ENCODE measurements around the gene NYNRIN. TPM values are rescaled to one million over a fixed set of nuclear protein-coding genes. Genes with fewer than 3 reads are reported as not detected.

The NYNRIN gene
- total and polyA plus RNA-seq, 2 of the 8 experiments (the other 6 are each of a cell fraction or from before 2014, with no cell fraction given), result 15.2 to 18.3 TPM

DNA sequence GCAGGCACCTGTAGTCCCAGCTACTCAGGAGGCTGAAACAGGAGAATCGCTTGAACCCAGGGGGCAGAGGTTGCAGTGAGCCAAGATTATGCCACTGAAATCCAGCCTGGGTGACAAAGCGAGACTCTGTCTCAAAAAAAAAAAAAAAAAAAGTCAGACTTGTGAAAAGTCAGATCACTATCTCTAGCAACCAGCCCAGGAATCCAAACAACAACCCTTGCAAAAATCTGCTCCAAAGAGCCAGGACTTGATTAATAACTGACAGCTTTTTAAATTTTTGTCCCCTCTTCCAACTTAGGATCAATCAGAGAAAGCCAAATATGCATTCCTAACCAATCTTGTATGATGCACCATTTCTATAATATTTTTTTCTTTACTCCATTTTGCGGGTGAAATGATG lies 38.5 kb upstream of the NYNRIN start:
- Histone ChIP-seq H2BK120ac (replicated peaks; ENCODE audit: low read depth, low read length) (no peak overlapping the region), H3K18ac (ENCODE audit: extremely low read depth, low read length) (no peak overlapping the region), H3K9me3 (ENCODE audit: insufficient read depth in 2 of 2, low read depth in 1 of 2, low read length in 1 of 2) (no peaks in the 10 kb centered on the region), H2AFZ (ENCODE audit: low read length) (no peak overlapping the region), H2BK20ac (ENCODE audit: low read length) (no peak overlapping the region), H3K14ac (ENCODE audit: insufficient read length) (no peak overlapping the region), H3K27ac (ENCODE audit: low read depth, low read length) (no peak overlapping the region), H2BK5ac (ENCODE audit: low read depth, low read length) (no peak overlapping the region), H2BK15ac (ENCODE audit: low read length) (no peak overlapping the region), H4K5ac (ENCODE audit: insufficient read length, low read depth, low read length) (no peak overlapping the region), H3K23me2 (ENCODE audit: low read depth, low read length) (no peaks in the 10 kb centered on the region), H3K79me1 (ENCODE audit: low read depth, low read length) (no peaks in the 10 kb centered on the region), H3K56ac (replicated peaks; ENCODE audit: insufficient read length, low read depth, low read length) (no peak overlapping the region), H4K8ac (ENCODE audit: extremely low read depth, insufficient read depth, low read length) (no peak overlapping the region; the same call in 1 of the 2 replicates), H3K9ac (replicated peaks in 1 of 4; ENCODE audit: extremely low read depth in 1 of 4, low read depth in 3 of 4, low read length in 3 of 4) (no peak overlapping the region), H3K79me2 (ENCODE audit: control insufficient read depth in 1 of 2, insufficient read depth in 2 of 2, low read length in 2 of 2) (no peaks in the 10 kb centered on the region), H2BK12ac (ENCODE audit: low read depth, low read length) (no peak overlapping the region), H3K4me1 (replicated peaks in 1 of 4; ENCODE audit: control insufficient read depth in 3 of 4, insufficient read depth in 4 of 4, low read length in 3 of 4) (no peaks in the 10 kb centered on the region), H3K4ac (replicated peaks; ENCODE audit: insufficient read length, low read depth, low read length) (no peak overlapping the region), H2AK5ac (ENCODE audit: low read depth, low read length) (no peak overlapping the region), H4K20me1 (replicated peaks in 1 of 2; ENCODE audit: control insufficient read depth in 1 of 2, insufficient read depth in 2 of 2, low read length in 2 of 2) (no peaks in the 10 kb centered on the region), H3K4me3 (ENCODE audit: extremely low read depth in 1 of 4, insufficient read depth in 2 of 4, low read depth in 3 of 4, low read length in 4 of 4) (no peak overlapping the region), H3K36me3 (ENCODE audit: control insufficient read depth in 2 of 4, insufficient read depth in 4 of 4, low read length in 3 of 4) (no peaks in the 10 kb centered on the region), H3K23ac (ENCODE audit: insufficient read length) (no peak overlapping the region), H3K27me3 (replicated peaks in 1 of 4; ENCODE audit: control insufficient read depth in 3 of 4, extremely low read depth in 1 of 4, insufficient read depth in 3 of 4, low read length in 3 of 4) (peaks cover 0 to 8% (median 2%) of the 10 kb centered on the region in 4 experiments; a peak in 4 of 7 replicates), H3K4me2 (ENCODE audit: insufficient read depth in 1 of 2, low read depth in 2 of 2, low read length in 2 of 2) (no peak overlapping the region), H4K91ac (replicated peaks; ENCODE audit: insufficient read length, low read length) (no peak overlapping the region)
- FAIRE-seq (no peak), DNase-seq (ENCODE audit: low read depth in 1 of 2, low spot score in 2 of 2) (no peak)
- WGBS, 2 experiments (ENCODE audit: extremely low coverage in 1 of 2, insufficient coverage in 1 of 2, insufficient read length in 1 of 2, insufficient replicate concordance in 2 of 2, low coverage in 1 of 2, low lambda C conversion rate in 2 of 2, missing lambda C conversion rate in 1 of 2), result 86% methylated on average over 2 of the region's 3 CpGs; no CpG with 5 or more reads in 1 of the 2 experiments
- TF ChIP-seq BACH1 (IDR thresholded peaks at IDR 0.05; ENCODE audit: low read length) (no peak), YY1 (IDR thresholded peaks at IDR 0.05; ENCODE audit: low read depth, low read length) (no peak), JUND (IDR thresholded peaks at IDR 0.05; ENCODE audit: low read length) (no peak)
- POLR2A ChIA-PET (ENCODE audit: partially characterized antibody), result no interaction called here
- CTCF ChIA-PET (ENCODE audit: partially characterized antibody), result interaction anchor here (1.7 to 6.9 kb wide), 8 partner anchors 9 to 76 kb away, joined by 4 to 52 read pairs (median 17); partner anchors contain the start of genes ADCY4, CBLN3, KHNYN and RIPK3

Data from H1 (cell line).